C4-2B (cell line): ENCODE measurements around the gene CTDP1.

ENCODE experiments used
- CTCF ChIP-seq: fragments of 450-650 bp; conservative IDR thresholded peaks from 2 replicates; pipeline ENCODE4 v1.5.1; 2017; ENCODE audit warnings: mild to moderate bottlenecking
- ZFX ChIP-seq: fragments of 450-650 bp; IDR thresholded peaks from 2 replicates; pipeline ENCODE4 v1.6.1; 2017

- TF ChIP-seq CTCF, result no peak
- TF ChIP-seq ZFX, result no peak
These were observed 92.0 kb downstream of the CTDP1 start for GRCh38 chr18:79771446-79772107.
